T-helper 1 cell treated with Interleukin-12 subunit alpha and Interleukin-12 subunit beta and Interleukin-4 antibody, amounts not matched to agents 30 μg/mL and 1 μg/mL, for 36 hours (primary cell): ENCODE data around the gene TMUB2.
A peak's percentile ranks its signal among the peaks of the same experiment; 100 is the strongest.

Experiments used
- H3K27ac Mint-ChIP-seq: one replicate; pipeline ENCODE4 v1.8.0; 2021; ENCODE audit warnings: mild to moderate bottlenecking, mixed read lengths
- H3K27me3 Mint-ChIP-seq: one replicate; pipeline ENCODE4 v1.8.0; 2021; ENCODE audit warnings: low read depth, mixed read lengths
- H3K36me3 Mint-ChIP-seq: one replicate; pipeline ENCODE4 v1.8.0; 2021; ENCODE audit warnings: low read depth, mixed read lengths
- H3K4me1 Mint-ChIP-seq: one replicate; pipeline ENCODE4 v1.8.0; 2021; ENCODE audit warnings: low read depth, mixed read lengths
- H3K4me3 Mint-ChIP-seq: one replicate; pipeline ENCODE4 v1.8.0; 2021; ENCODE audit warnings: mild to moderate bottlenecking, moderate library complexity, mixed read lengths
- H3K9me3 Mint-ChIP-seq: one replicate; pipeline ENCODE4 v1.8.0; 2021; ENCODE audit warnings: mixed read lengths

The TMUB2 gene

GRCh38 chr17:44167181-44167861, 19.5 kb upstream of the TMUB2 start:
- no peaks in the 10 kb centered on the region for H3K27me3 Mint-ChIP-seq
- H3K4me3 Mint-ChIP-seq = no peak overlapping the region
- peaks cover 10% of the 10 kb centered on the region for H3K4me1 Mint-ChIP-seq
- H3K36me3 Mint-ChIP-seq = peaks cover under 1% of the 10 kb centered on the region
- no peak overlapping the region for H3K27ac Mint-ChIP-seq
- H3K9me3 Mint-ChIP-seq = no peaks in the 10 kb centered on the region

GRCh38 chr17:44170135-44170498, 16.7 kb upstream of the TMUB2 start:
- peaks cover 3% of the 10 kb centered on the region for H3K36me3 Mint-ChIP-seq
- H3K27me3 Mint-ChIP-seq = no peaks in the 10 kb centered on the region
- H3K4me3 Mint-ChIP-seq = no peak overlapping the region
- peak overlapping the region; percentile 55 for H3K27ac Mint-ChIP-seq
- peaks cover 10% of the 10 kb centered on the region for H3K4me1 Mint-ChIP-seq
- no peaks in the 10 kb centered on the region for H3K9me3 Mint-ChIP-seq

- H3K4me1 Mint-ChIP-seq = peaks cover 10% of the 10 kb centered on the region
- H3K4me3 Mint-ChIP-seq = no peak within 1 kb of the TSS
- H3K9me3 Mint-ChIP-seq = no peaks in the 10 kb centered on the region
- H3K27ac Mint-ChIP-seq = peak within 1 kb of the TSS; percentile 55
- H3K27me3 Mint-ChIP-seq = no peaks in the 10 kb centered on the region
- peaks cover 6% of the 10 kb centered on the region for H3K36me3 Mint-ChIP-seq
Measured at GRCh38 chr17:44170499-44171201, 16.1 kb upstream of the TMUB2 start, which contains the start of gene ASB16. Gene ASB16, plus strand, starts transcription at chr17:44170704. Its CDS starts 86 bp downstream, at chr17:44170790.

- H3K9me3 Mint-ChIP-seq = no peaks in the 10 kb centered on the region
- no peaks in the 10 kb centered on the region for H3K27me3 Mint-ChIP-seq
- no peak overlapping the region for H3K27ac Mint-ChIP-seq
- H3K36me3 Mint-ChIP-seq = peaks cover 12% of the 10 kb centered on the region
- H3K4me3 Mint-ChIP-seq = no peak overlapping the region
- H3K4me1 Mint-ChIP-seq = peaks cover 10% of the 10 kb centered on the region
Measured at GRCh38 chr17:44171931-44172455, 14.8 kb upstream of the TMUB2 start.

- H3K36me3 Mint-ChIP-seq = peaks cover 19% of the 10 kb centered on the region
- no peak overlapping the region for H3K4me3 Mint-ChIP-seq
- peak overlapping the region; percentile 15 for H3K27ac Mint-ChIP-seq
- H3K27me3 Mint-ChIP-seq = no peaks in the 10 kb centered on the region
- H3K9me3 Mint-ChIP-seq = no peaks in the 10 kb centered on the region
- peaks cover 1% of the 10 kb centered on the region for H3K4me1 Mint-ChIP-seq
Measured at GRCh38 chr17:44174427-44174826, 12.3 kb upstream of the TMUB2 start.

- no peaks in the 10 kb centered on the region for H3K9me3 Mint-ChIP-seq
- H3K4me3 Mint-ChIP-seq = no peak overlapping the region
- no peaks in the 10 kb centered on the region for H3K4me1 Mint-ChIP-seq
- H3K27ac Mint-ChIP-seq = no peak overlapping the region
- no peaks in the 10 kb centered on the region for H3K27me3 Mint-ChIP-seq
- H3K36me3 Mint-ChIP-seq = peaks cover 19% of the 10 kb centered on the region
Measured at GRCh38 chr17:44176257-44176656, 10.5 kb upstream of the TMUB2 start.

GRCh38 chr17:44176671-44177501, 9.9 kb upstream of the TMUB2 start:
- Mint-ChIP-seq H3K27me3 (no peaks in the 10 kb centered on the region), H3K27ac (no peak overlapping the region), H3K4me3 (no peak overlapping the region), H3K36me3 (peaks cover 22% of the 10 kb centered on the region), H3K9me3 (no peaks in the 10 kb centered on the region), H3K4me1 (peaks cover 2% of the 10 kb centered on the region)

GRCh38 chr17:44177640-44178039, 9.1 kb upstream of the TMUB2 start:
- H3K36me3 Mint-ChIP-seq = peaks cover 25% of the 10 kb centered on the region
- no peaks in the 10 kb centered on the region for H3K27me3 Mint-ChIP-seq
- peaks cover 5% of the 10 kb centered on the region for H3K4me1 Mint-ChIP-seq
- no peak overlapping the region for H3K27ac Mint-ChIP-seq
- H3K4me3 Mint-ChIP-seq = no peak overlapping the region
- no peaks in the 10 kb centered on the region for H3K9me3 Mint-ChIP-seq

GRCh38 chr17:44178133-44178532, 8.6 kb upstream of the TMUB2 start:
- no peak overlapping the region for H3K4me3 Mint-ChIP-seq
- H3K27ac Mint-ChIP-seq = no peak overlapping the region
- H3K27me3 Mint-ChIP-seq = no peaks in the 10 kb centered on the region
- no peaks in the 10 kb centered on the region for H3K9me3 Mint-ChIP-seq
- H3K36me3 Mint-ChIP-seq = peaks cover 25% of the 10 kb centered on the region
- peaks cover 5% of the 10 kb centered on the region for H3K4me1 Mint-ChIP-seq

GRCh38 chr17:44183024-44183423, 3.7 kb upstream of the TMUB2 start:
- peaks cover 30% of the 10 kb centered on the region for H3K4me1 Mint-ChIP-seq
- H3K27ac Mint-ChIP-seq = no peak overlapping the region
- no peaks in the 10 kb centered on the region for H3K27me3 Mint-ChIP-seq
- no peak overlapping the region for H3K4me3 Mint-ChIP-seq
- peaks cover 17% of the 10 kb centered on the region for H3K36me3 Mint-ChIP-seq
- H3K9me3 Mint-ChIP-seq = no peaks in the 10 kb centered on the region

GRCh38 chr17:44184212-44184810, 2.5 kb upstream of the TMUB2 start:
- peaks cover 36% of the 10 kb centered on the region for H3K4me1 Mint-ChIP-seq
- peaks cover 12% of the 10 kb centered on the region for H3K36me3 Mint-ChIP-seq
- no peak overlapping the region for H3K27ac Mint-ChIP-seq
- no peaks in the 10 kb centered on the region for H3K9me3 Mint-ChIP-seq
- no peak overlapping the region for H3K4me3 Mint-ChIP-seq
- no peaks in the 10 kb centered on the region for H3K27me3 Mint-ChIP-seq

GRCh38 chr17:44187131-44187899, 543 bp downstream of the TMUB2 start:
- Mint-ChIP-seq H3K36me3 (peaks cover 18% of the 10 kb centered on the region), H3K9me3 (no peaks in the 10 kb centered on the region), H3K27ac (peak overlapping the region; percentile 99), H3K27me3 (no peaks in the 10 kb centered on the region), H3K4me3 (peak overlapping the region; percentile 99), H3K4me1 (peaks cover 31% of the 10 kb centered on the region)

- peak overlapping the region; percentile 99 for H3K27ac Mint-ChIP-seq
- H3K9me3 Mint-ChIP-seq = no peaks in the 10 kb centered on the region
- peaks cover 29% of the 10 kb centered on the region for H3K4me1 Mint-ChIP-seq
- H3K36me3 Mint-ChIP-seq = peaks cover 20% of the 10 kb centered on the region
- H3K4me3 Mint-ChIP-seq = peak overlapping the region; percentile 99
- H3K27me3 Mint-ChIP-seq = no peaks in the 10 kb centered on the region
Measured at GRCh38 chr17:44188576-44189403, 2.0 kb downstream of the TMUB2 start.
